Lung (tissue), 12 donors: Measurements from ENCODE around the gene RALGDS. TPM values are rescaled to one million over a fixed set of nuclear protein-coding genes. Genes with fewer than 3 reads are reported as not detected.

Experiments
- ATAC-seq: fragments of 200-7000 bp; cut with Tn5 transposase; one replicate; pipeline ENCODE4 v1.9.1; 2020; ENCODE audit warnings: moderate number of reproducible peaks; ENCODE audit not compliant: insufficient read depth, low FRiP score
- DNase-seq, 3 donors: peaks; one replicate each; pipeline ENCODE4 v3.0.0-alpha.2; 2013 to 2017
- H3K27ac ChIP-seq, 2 donors: one replicate each; pipeline ENCODE4 v1.5.1; 2013; ENCODE audit warnings: mild to moderate bottlenecking in 2 of 2, moderate library complexity in 2 of 2, control low read depth in 1 of 2, inconsistent platforms in 1 of 2, low read depth in 1 of 2, low read length in 1 of 2
- H3K27me3 ChIP-seq, 3 donors: one replicate each; pipeline ENCODE4 v1.5.1; 2013; ENCODE audit warnings: low read length in 2 of 3; ENCODE audit not compliant: control insufficient read depth in 3 of 3, insufficient read depth in 3 of 3
- H3K36me3 ChIP-seq, 4 donors: one replicate each; pipeline ENCODE4 v1.5.1; 2013; ENCODE audit warnings: low read length in 4 of 4, mild to moderate bottlenecking in 1 of 4, moderate library complexity in 1 of 4; ENCODE audit not compliant: control insufficient read depth in 4 of 4, insufficient read depth in 4 of 4
- H3K4me1 ChIP-seq, 5 donors: one replicate each; pipeline ENCODE4 v1.5.1; 2013; ENCODE audit warnings: low read length in 5 of 5, mild to moderate bottlenecking in 2 of 5, moderate library complexity in 1 of 5; ENCODE audit not compliant: control insufficient read depth in 5 of 5, insufficient read depth in 5 of 5
- H3K4me3 ChIP-seq: one replicate; pipeline ENCODE4 v1.5.1; 2013; ENCODE audit warnings: mild to moderate bottlenecking, control low read depth, moderate library complexity
- H3K9ac ChIP-seq, 2 donors: one replicate each; pipeline ENCODE4 v1.5.1; 2013; ENCODE audit warnings: low read length in 2 of 2, control low read depth in 1 of 2; ENCODE audit not compliant: insufficient read depth in 1 of 2
- H3K9me3 ChIP-seq, 4 donors: one replicate each; pipeline ENCODE4 v1.5.1; 2013; ENCODE audit warnings: low read length in 3 of 4, mild to moderate bottlenecking in 1 of 4, moderate library complexity in 1 of 4; ENCODE audit not compliant: control insufficient read depth in 4 of 4, insufficient read depth in 3 of 4
- CTCF ChIP-seq: IDR thresholded peaks from 2 replicates; pipeline ENCODE4 v1.5.1; 2012; ENCODE audit warnings: mild to moderate bottlenecking; ENCODE audit errors: control extremely low read depth, extremely low read depth
- WGBS, 2 donors: extraction: QIAGEN DNeasy Blood & Tissue Kit; methylation state at CpG; one replicate each; pipeline ENCODE4 v1.1.7; 2013; 5-methylcytosine and 5-hydroxymethylcytosine counted together
- polyA plus RNA-seq, 2 donors: library from polyadenylated mRNA; stranded (reverse); fragments of 200-250 nt; gene quantifications; one replicate each; pipeline ENCODE4 v1.2.1, GENCODE V29; 2013
- total RNA-seq, 2 donors: library from RNA; depleted of rRNA in 1 of 2; stranded (reverse); fragments of >200 nt in 1 of 2; gene quantifications; one replicate each; pipeline ENCODE4 v1.2.1, GENCODE V29; 2014 to 2021
- donor health status: control.
- donor health status: control.
- donor health status: Bipolar disorder and iron deficiency.
- donor health status: healthy.
- donor health status: DM: yes; HTN: yes; CAD: no.

RALGDS gene
- total and polyA plus RNA-seq, 4 donors = 49.5 to 145 (median 60.9) TPM

GRCh38 chr9:133153227-133154096, 32.4 kb upstream of the RALGDS start:
- H3K9me3 ChIP-seq = no peaks in the 10 kb centered on the region
- DNase-seq = peak; percentile 34 to 60 (median 46)
- H3K27me3 ChIP-seq = no peaks in the 10 kb centered on the region
- TF ChIP-seq CTCF = no peak
- H3K4me1 ChIP-seq = peaks cover 0 to 3% (median 0%) of the 10 kb centered on the region in 5 donors
- no peak overlapping the region for H3K9ac ChIP-seq
- H3K27ac ChIP-seq = no peak overlapping the region
- H3K4me3 ChIP-seq = no peak overlapping the region
- H3K36me3 ChIP-seq = peaks cover 0 to 3% (median 0%) of the 10 kb centered on the region in 4 donors
- no peak for ATAC-seq
- 72 to 82% methylated on average over 36 of the region's 36 CpGs for WGBS, 2 donors

- WGBS, 2 donors = 81 to 90% methylated on average over 14 of the region's 14 CpGs
- H3K9ac ChIP-seq = no peak overlapping the region
- DNase-seq = no peak
- H3K27me3 ChIP-seq = no peaks in the 10 kb centered on the region
- H3K4me1 ChIP-seq = peaks cover 0 to 14% (median 3%) of the 10 kb centered on the region in 5 donors
- no peak for TF ChIP-seq CTCF
- H3K27ac ChIP-seq = peak overlapping the region in 1 of 2 donors; percentile 4
- peaks cover 0 to 3% (median 0%) of the 10 kb centered on the region in 4 donors for H3K36me3 ChIP-seq
- H3K4me3 ChIP-seq = no peak overlapping the region
- no peak for ATAC-seq
- no peaks in the 10 kb centered on the region for H3K9me3 ChIP-seq
These were observed 30.8 kb upstream of the RALGDS start for GRCh38 chr9:133151601-133152525.

- H3K4me1 ChIP-seq = peaks cover 0 to 14% (median 3%) of the 10 kb centered on the region in 5 donors
- peaks cover 0 to 3% (median 0%) of the 10 kb centered on the region in 4 donors for H3K36me3 ChIP-seq
- no peak overlapping the region for H3K4me3 ChIP-seq
- no peak overlapping the region for H3K9ac ChIP-seq
- DNase-seq (no peak), ATAC-seq (no peak)
- 89 to 95% methylated on average over 6 of the region's 6 CpGs for WGBS, 2 donors
- no peaks in the 10 kb centered on the region for H3K9me3 ChIP-seq
- no peak overlapping the region for H3K27ac ChIP-seq
- TF ChIP-seq CTCF = no peak
- H3K27me3 ChIP-seq = no peaks in the 10 kb centered on the region
These were observed 30.0 kb upstream of the RALGDS start for GRCh38 chr9:133151041-133151440.
